Measurements from ENCODE around the gene KLK11.

KLK11 gene

GRCh38 chr19:51027873-51028272 is 1.5 kb upstream of the KLK11 start:
- no peak for DNase-seq (ENCODE audit: low read depth, low spot score)

- no peak for DNase-seq (ENCODE audit: low read depth, low spot score)
Measured at GRCh38 chr19:51027126-51027806, 850 bp upstream of the KLK11 start.

GRCh38 chr19:51025809-51026553 is 435 bp downstream of the KLK11 start:
- no peak for DNase-seq (ENCODE audit: low read depth, low spot score)

- no peak for DNase-seq (ENCODE audit: low read depth, low spot score)
Measured at GRCh38 chr19:51025401-51025800, 1.0 kb downstream of the KLK11 start.

- no peak for DNase-seq (ENCODE audit: low read depth, low spot score)
Measured at GRCh38 chr19:51024924-51025323, 1.5 kb downstream of the KLK11 start.

GRCh38 chr19:51023946-51024345 is 2.5 kb downstream of the KLK11 start:
- no peak for DNase-seq (ENCODE audit: low read depth, low spot score)

GRCh38 chr19:51022526-51022925 is 3.9 kb downstream of the KLK11 start:
- DNase-seq (ENCODE audit: low read depth, low spot score) = no peak

GRCh38 chr19:51020988-51021651 is 5.3 kb downstream of the KLK11 start:
- DNase-seq (ENCODE audit: low read depth, low spot score) = no peak

- DNase-seq (ENCODE audit: low read depth, low spot score) = no peak
Measured at GRCh38 chr19:51019544-51019925, 6.9 kb downstream of the KLK11 start, which contains the start of gene KLK10. KLK10 (minus strand) TSS chr19:51019709; CDS start chr19:51019130, 579 bp downstream.

- no peak for DNase-seq (ENCODE audit: low read depth, low spot score)
Measured at GRCh38 chr19:51018745-51019543, 7.5 kb downstream of the KLK11 start.

GRCh38 chr19:51016798-51017683 is 9.4 kb downstream of the KLK11 start:
- DNase-seq (ENCODE audit: low read depth, low spot score) = no peak

- DNase-seq (ENCODE audit: low read depth, low spot score) = no peak
Measured at GRCh38 chr19:51015691-51016267, 10.6 kb downstream of the KLK11 start.

GRCh38 chr19:51014242-51014641 is 12.2 kb downstream of the KLK11 start:
- no peak for DNase-seq (ENCODE audit: low read depth, low spot score)

- no peak for DNase-seq (ENCODE audit: low read depth, low spot score)
Measured at GRCh38 chr19:51012661-51013190, 13.7 kb downstream of the KLK11 start.

- no peak for DNase-seq (ENCODE audit: low read depth, low spot score)
Measured at GRCh38 chr19:51010066-51010795, 16.2 kb downstream of the KLK11 start.

- no peak for DNase-seq (ENCODE audit: low read depth, low spot score)
Measured at GRCh38 chr19:51009061-51009891, 17.1 kb downstream of the KLK11 start.

- no peak for DNase-seq (ENCODE audit: low read depth, low spot score)
Measured at GRCh38 chr19:51007488-51007887, 18.9 kb downstream of the KLK11 start.

GRCh38 chr19:51006406-51006805 is 20.0 kb downstream of the KLK11 start:
- DNase-seq (ENCODE audit: low read depth, low spot score) = no peak

GRCh38 chr19:51005248-51005647 is 21.2 kb downstream of the KLK11 start:
- no peak for DNase-seq (ENCODE audit: low read depth, low spot score)
